ENCODE measurements around the gene SHB. TPM values are rescaled to one million over a fixed set of nuclear protein-coding genes. Genes with fewer than 3 reads are reported as not detected.

SHB gene
- total RNA-seq, 1 experiment from 2014 or later, result 28.7 TPM

GRCh38 chr9:37906312-37907239, 162.5 kb downstream of the SHB start:
- POLR2A ChIA-PET, result no interaction called here
- RAD21 ChIA-PET (ENCODE audit: low non-redundant PET in 1 of 2, low total read pairs in 2 of 2, uncharacterized antibody in 2 of 2, unreplicated experiment in 2 of 2), result no interaction called here
- no peak overlapping the region for H3K27ac ChIP-seq (ENCODE audit: low read depth, low read length)
- no peak overlapping the region for H3K4me3 ChIP-seq (replicated peaks in 1 of 2; ENCODE audit: low read depth in 1 of 2, low read length in 2 of 2)
- no peaks in the 10 kb centered on the region for H3K36me3 ChIP-seq (ENCODE audit: control insufficient read depth in 1 of 2, insufficient read depth in 2 of 2, low read length in 2 of 2)
- ATAC-seq, result no peak
- H4K20me1 ChIP-seq (ENCODE audit: insufficient read depth), result no peaks in the 10 kb centered on the region
- H2AFZ ChIP-seq (ENCODE audit: low read depth, low read length, poor library complexity, severe bottlenecking), result no peak overlapping the region
- H3K9me3 ChIP-seq (ENCODE audit: control insufficient read depth in 1 of 2, insufficient read depth in 1 of 2, low read depth in 1 of 2, low read length in 2 of 2), result no peaks in the 10 kb centered on the region
- TF ChIP-seq ELF1 (IDR thresholded peaks at IDR 0.05; ENCODE audit: borderline replicate concordance, low read depth) (no peak), ATF3 (IDR thresholded peaks at IDR 0.05) (no peak), SP1 (IDR thresholded peaks at IDR 0.05; ENCODE audit: low read depth) (no peak), SIN3A (IDR thresholded peaks at IDR 0.05; ENCODE audit: low read depth) (no peak), CBX3 (IDR thresholded peaks at IDR 0.05; ENCODE audit: low read depth) (no peak), ZFX (IDR thresholded peaks at IDR 0.05) (no peak), EZH2 (IDR thresholded peaks at IDR 0.05) (no peak)
- intact Hi-C loops (cut with micrococcal nuclease), result no loop called here
- no peak overlapping the region for H3K4me2 ChIP-seq (ENCODE audit: low read length)
- no peak for DNase-seq (ENCODE audit: low read depth, low spot score)
- peaks cover 9 to 18% of the 10 kb centered on the region in 2 experiments; a peak in 2 of 4 replicates for H3K4me1 ChIP-seq (ENCODE audit: control insufficient read depth in 1 of 2, insufficient read depth in 2 of 2, low read length in 2 of 2)
- H3K9me2 ChIP-seq (ENCODE audit: insufficient read depth), result no peaks in the 10 kb centered on the region
- no peaks in the 10 kb centered on the region for H3K27me3 ChIP-seq (ENCODE audit: insufficient read depth, low read length)
- no TSS peak for BruUV-seq (replicated peaks)
- H3K79me2 ChIP-seq (ENCODE audit: insufficient read depth, low read length), result peaks cover 21% of the 10 kb centered on the region
- CTCF ChIA-PET, result no interaction called here
- no peak overlapping the region for H3K9ac ChIP-seq (ENCODE audit: low read length)

GRCh38 chr9:37905776-37906175, 163.3 kb downstream of the SHB start:
- Histone ChIP-seq H3K4me2 (ENCODE audit: low read length) (no peak overlapping the region), H3K79me2 (ENCODE audit: insufficient read depth, low read length) (peaks cover 29% of the 10 kb centered on the region), H4K20me1 (ENCODE audit: insufficient read depth) (no peaks in the 10 kb centered on the region), H3K4me3 (replicated peaks in 1 of 2; ENCODE audit: low read depth in 1 of 2, low read length in 2 of 2) (no peak overlapping the region), H3K27me3 (ENCODE audit: insufficient read depth, low read length) (no peaks in the 10 kb centered on the region), H3K27ac (ENCODE audit: low read depth, low read length) (no peak overlapping the region), H2AFZ (ENCODE audit: low read depth, low read length, poor library complexity, severe bottlenecking) (no peak overlapping the region), H3K36me3 (ENCODE audit: control insufficient read depth in 1 of 2, insufficient read depth in 2 of 2, low read length in 2 of 2) (no peaks in the 10 kb centered on the region), H3K4me1 (ENCODE audit: control insufficient read depth in 1 of 2, insufficient read depth in 2 of 2, low read length in 2 of 2) (peaks cover 9 to 18% of the 10 kb centered on the region in 2 experiments; a peak in 2 of 4 replicates), H3K9ac (ENCODE audit: low read length) (no peak overlapping the region), H3K9me2 (ENCODE audit: insufficient read depth) (no peaks in the 10 kb centered on the region), H3K9me3 (ENCODE audit: control insufficient read depth in 1 of 2, insufficient read depth in 1 of 2, low read depth in 1 of 2, low read length in 2 of 2) (no peaks in the 10 kb centered on the region)
- TF ChIP-seq TCF7L2 (IDR thresholded peaks at IDR 0.05; ENCODE audit: borderline replicate concordance, extremely low read depth, insufficient read depth, insufficient read length) (no peak), ZNF274 (IDR thresholded peaks at IDR 0.05; ENCODE audit: low read depth, low read length) (no peak), EZH2phosphoT487 (IDR thresholded peaks at IDR 0.05; ENCODE audit: borderline replicate concordance) (no peak)
- ChIA-PET CTCF (no interaction called here), POLR2A (no interaction called here), RAD21 (ENCODE audit: low non-redundant PET in 1 of 2, low total read pairs in 2 of 2, uncharacterized antibody in 2 of 2, unreplicated experiment in 2 of 2) (interaction anchor here in 1 of 2 experiments (1.1 kb wide), 1 partner anchor 158 kb away, joined by 4 read pairs; no protein-coding TSS in a partner anchor)
- no peak for DNase-seq (ENCODE audit: low read depth, low spot score)
- no TSS peak for BruUV-seq (replicated peaks)
- no peak for ATAC-seq
- intact Hi-C loops (cut with micrococcal nuclease), result loop anchor here (2.0 kb wide), 2 partner anchors 163 to 457 kb away; partner anchors contain the start of gene SHB
